OCI-LY3 (cell line): ENCODE data around the gene GRAMD2B.
A peak's percentile ranks its signal among the peaks of the same experiment; 100 is the strongest.

Source experiments
- H2AFZ ChIP-seq: fragments of 200-600, 300-600 bp; shearing (Covaris generic); 2 replicates; pipeline ENCODE4 v1.6.0; 2014; ENCODE audit warnings: antibody characterized with exemption, low read depth, low read length
- H3K27ac ChIP-seq: fragments of 200-600, 300-600 bp; sonication (generic); 2 replicates; pipeline ENCODE4 v1.5.1; 2014; ENCODE audit warnings: mild to moderate bottlenecking, low read length, moderate library complexity, mixed read lengths
- H3K27me3 ChIP-seq: fragments of 200-600, 300-600 bp; sonication (generic); 2 replicates; pipeline ENCODE4 v1.6.1; 2014; ENCODE audit warnings: low read depth, low read length, mixed read lengths
- H3K36me3 ChIP-seq: fragments of 200-600, 300-600 bp; sonication (generic); replicated peaks from 2 replicates; pipeline ENCODE3; 2014; ENCODE audit warnings: low read depth, low read length, mixed read lengths
- H3K4me1 ChIP-seq: fragments of 300-600, 200-600 bp; sonication (generic); 2 replicates; pipeline ENCODE4 v1.6.1; 2014; ENCODE audit warnings: low read length, mixed read lengths
- H3K4me2 ChIP-seq: fragments of 200-600, 300-600 bp; sonication (generic); 2 replicates; pipeline ENCODE4 v1.6.1; 2014; ENCODE audit warnings: low read length, mixed read lengths
- H3K4me3 ChIP-seq: fragments of 300-600, 200-600 bp; sonication (generic); 2 replicates; pipeline ENCODE4 v1.5.1; 2014; ENCODE audit warnings: antibody characterized with exemption, mild to moderate bottlenecking, low read length, moderate library complexity
- H3K79me2 ChIP-seq: fragments of 300-600, 200-600 bp; shearing (Covaris generic); 2 replicates; pipeline ENCODE4 v1.6.1; 2014; ENCODE audit warnings: mild to moderate bottlenecking, low read length, mixed read lengths
- H3K9ac ChIP-seq: fragments of 300-600, 200-600 bp; shearing (Covaris generic); 2 replicates; pipeline ENCODE4 v1.6.0; 2014; ENCODE audit warnings: mild to moderate bottlenecking, low read length, moderate library complexity
- H3K9me3 ChIP-seq: fragments of 200-600, 300-600 bp; shearing (Covaris generic); 2 replicates; pipeline ENCODE4 v1.6.1; 2014; ENCODE audit warnings: low read length, mixed read lengths; ENCODE audit not compliant: insufficient read depth
- H4K20me1 ChIP-seq: fragments of 200-600, 300-600 bp; sonication (generic); 2 replicates; pipeline ENCODE4 v1.6.1; 2016; ENCODE audit warnings: low read length, mixed read lengths; ENCODE audit not compliant: insufficient read depth
- EZH2phosphoT487 ChIP-seq: fragments of 200-600 bp; shearing (Covaris generic); IDR thresholded peaks from 2 replicates; pipeline ENCODE4 v1.6.1; 2018; ENCODE audit warnings: antibody characterized with exemption, mixed run types, low read depth
- TF ChIP-seq, protein P1 (sequence below): fragments of 200-600, 300-600 bp; sonication (generic); IDR thresholded peaks from 2 replicates; pipeline ENCODE4 v1.5.1; 2014; ENCODE audit warnings: antibody characterized with exemption, low read length, low read depth

The GRAMD2B gene

DNA sequence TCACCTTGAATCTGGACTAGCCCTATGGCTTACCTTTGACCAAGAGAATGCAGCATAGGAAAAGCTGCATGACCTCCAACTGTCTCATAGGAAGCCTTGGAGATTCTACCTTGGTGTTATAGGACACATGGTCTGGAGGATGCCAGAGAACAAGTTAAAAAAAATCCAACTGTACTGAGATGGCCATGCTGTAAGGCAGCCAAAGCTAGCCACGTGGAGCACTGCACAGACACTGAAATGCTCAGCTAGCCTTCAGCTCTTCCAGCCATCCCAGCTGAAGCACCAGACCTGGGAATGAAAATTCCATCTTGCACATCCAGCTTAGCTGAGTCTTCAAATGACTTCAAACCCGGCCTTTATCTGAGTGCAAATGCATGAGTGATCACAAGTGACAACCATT, 6.0 kb upstream of the GRAMD2B start:
- Histone ChIP-seq H3K4me1 (peaks cover 14% of the 10 kb centered on the region), H3K27ac (no peak overlapping the region), H3K4me3 (no peak overlapping the region), H3K4me2 (no peak overlapping the region), H3K9me3 (no peaks in the 10 kb centered on the region; the same call in 1 of the 2 replicates), H3K36me3 (peaks cover 5% of the 10 kb centered on the region), H3K27me3 (no peaks in the 10 kb centered on the region), H4K20me1 (no peaks in the 10 kb centered on the region), H2AFZ (no peak overlapping the region), H3K79me2 (no peaks in the 10 kb centered on the region), H3K9ac (no peak overlapping the region)
- TF ChIP-seq, protein P1, sequence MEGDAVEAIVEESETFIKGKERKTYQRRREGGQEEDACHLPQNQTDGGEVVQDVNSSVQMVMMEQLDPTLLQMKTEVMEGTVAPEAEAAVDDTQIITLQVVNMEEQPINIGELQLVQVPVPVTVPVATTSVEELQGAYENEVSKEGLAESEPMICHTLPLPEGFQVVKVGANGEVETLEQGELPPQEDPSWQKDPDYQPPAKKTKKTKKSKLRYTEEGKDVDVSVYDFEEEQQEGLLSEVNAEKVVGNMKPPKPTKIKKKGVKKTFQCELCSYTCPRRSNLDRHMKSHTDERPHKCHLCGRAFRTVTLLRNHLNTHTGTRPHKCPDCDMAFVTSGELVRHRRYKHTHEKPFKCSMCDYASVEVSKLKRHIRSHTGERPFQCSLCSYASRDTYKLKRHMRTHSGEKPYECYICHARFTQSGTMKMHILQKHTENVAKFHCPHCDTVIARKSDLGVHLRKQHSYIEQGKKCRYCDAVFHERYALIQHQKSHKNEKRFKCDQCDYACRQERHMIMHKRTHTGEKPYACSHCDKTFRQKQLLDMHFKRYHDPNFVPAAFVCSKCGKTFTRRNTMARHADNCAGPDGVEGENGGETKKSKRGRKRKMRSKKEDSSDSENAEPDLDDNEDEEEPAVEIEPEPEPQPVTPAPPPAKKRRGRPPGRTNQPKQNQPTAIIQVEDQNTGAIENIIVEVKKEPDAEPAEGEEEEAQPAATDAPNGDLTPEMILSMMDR = no peak
- TF ChIP-seq EZH2phosphoT487 = no peak

DNA sequence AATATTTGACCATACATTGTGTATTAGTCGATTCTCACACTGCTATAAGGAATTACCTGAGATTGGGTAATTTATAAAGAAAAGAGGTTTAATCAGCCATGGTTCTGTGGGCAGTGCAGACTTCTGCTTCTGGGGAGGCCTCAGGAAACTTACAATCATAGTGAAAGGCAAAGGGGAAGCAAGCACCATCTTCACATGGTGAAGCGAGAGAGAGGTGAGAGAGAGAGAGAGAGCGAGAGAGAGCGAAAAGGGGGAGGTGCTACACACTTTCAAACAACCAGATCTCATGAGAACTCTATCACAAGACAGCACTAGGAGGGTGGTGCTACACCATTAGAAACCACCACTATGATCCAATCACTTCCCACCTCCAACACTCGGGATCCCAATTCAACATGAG, 4.1 kb upstream of the GRAMD2B start:
- no peaks in the 10 kb centered on the region for H3K27me3 ChIP-seq
- peaks cover 5% of the 10 kb centered on the region for H3K36me3 ChIP-seq
- H2AFZ ChIP-seq = no peak overlapping the region
- no peak overlapping the region for H3K9ac ChIP-seq
- H3K4me2 ChIP-seq = peak overlapping the region; percentile 22; the same call in 1 of the 2 replicates
- peak overlapping the region; percentile 45 for H3K27ac ChIP-seq
- TF ChIP-seq, protein P1 = no peak
- no peak for TF ChIP-seq EZH2phosphoT487
- H3K79me2 ChIP-seq = no peaks in the 10 kb centered on the region; the same call in 1 of the 2 replicates
- H3K4me1 ChIP-seq = peaks cover 22% of the 10 kb centered on the region
- no peaks in the 10 kb centered on the region; the same call in 1 of the 2 replicates for H3K9me3 ChIP-seq
- H4K20me1 ChIP-seq = no peaks in the 10 kb centered on the region
- H3K4me3 ChIP-seq = no peak overlapping the region

DNA sequence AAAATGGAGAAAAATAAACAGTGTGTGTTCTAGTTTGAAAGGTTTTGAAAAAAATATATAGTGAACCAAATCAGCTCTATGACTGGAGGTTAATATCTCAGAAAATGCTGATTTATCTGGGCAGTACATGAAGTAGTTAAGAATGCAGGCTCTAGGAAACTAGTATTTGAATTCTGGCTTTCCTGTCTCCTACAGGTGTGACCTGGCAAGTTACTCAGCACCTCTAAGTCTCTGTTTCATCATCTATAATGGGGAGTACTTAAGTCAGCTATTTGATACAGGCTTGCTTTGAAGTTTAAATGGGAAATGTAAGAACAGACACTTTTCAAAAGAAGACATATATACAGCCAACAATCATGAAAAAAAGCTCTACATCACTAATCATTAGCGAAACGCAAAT, 5.2 kb downstream of the GRAMD2B start:
- TF ChIP-seq, protein P1 = no peak
- TF ChIP-seq EZH2phosphoT487 = no peak
- Histone ChIP-seq H3K27ac (no peak overlapping the region), H3K27me3 (no peaks in the 10 kb centered on the region), H3K79me2 (no peaks in the 10 kb centered on the region; the same call in 1 of the 2 replicates), H3K9me3 (no peaks in the 10 kb centered on the region), H3K4me3 (no peak overlapping the region), H3K36me3 (no peaks in the 10 kb centered on the region), H3K4me1 (peaks cover 9% of the 10 kb centered on the region), H3K9ac (no peak overlapping the region), H2AFZ (no peak overlapping the region), H3K4me2 (no peak overlapping the region), H4K20me1 (no peaks in the 10 kb centered on the region)

DNA sequence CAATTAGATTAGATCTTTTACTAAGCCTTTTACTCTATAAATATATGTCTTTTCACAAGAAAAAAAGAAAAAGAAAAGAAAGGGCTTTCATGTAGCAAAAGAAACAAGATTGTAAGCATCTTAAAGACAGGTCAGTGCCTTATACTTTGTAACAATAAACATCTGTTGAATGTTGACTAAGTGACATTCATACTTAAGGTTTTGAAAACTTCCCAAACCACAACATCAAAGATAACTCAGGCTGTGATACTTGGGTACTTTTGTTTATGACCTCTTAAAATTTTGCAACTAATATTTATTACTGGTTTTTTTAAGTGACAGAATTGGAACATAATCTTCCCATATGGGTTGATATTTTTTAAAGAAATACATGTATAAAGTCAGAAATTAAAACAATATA, 7.4 kb downstream of the GRAMD2B start:
- Histone ChIP-seq H3K9ac (no peak overlapping the region), H3K27ac (no peak overlapping the region), H3K4me3 (no peak overlapping the region), H3K9me3 (no peaks in the 10 kb centered on the region), H2AFZ (no peak overlapping the region), H3K36me3 (no peaks in the 10 kb centered on the region), H4K20me1 (no peaks in the 10 kb centered on the region), H3K79me2 (no peaks in the 10 kb centered on the region), H3K4me2 (no peak overlapping the region), H3K4me1 (no peaks in the 10 kb centered on the region), H3K27me3 (no peaks in the 10 kb centered on the region)
- no peak for TF ChIP-seq EZH2phosphoT487
- TF ChIP-seq, protein P1 = no peak
